Measurements from ENCODE around the gene BRD8. TPM values are rescaled to one million over a fixed set of nuclear protein-coding genes. Genes with fewer than 3 reads are reported as not detected.
"Not testable (repeated sequence)": the region's sequence is repeated elsewhere in the genome, so short reads cannot be mapped to it uniquely, and the experiment has no call there.

The BRD8 gene
- total and polyA plus RNA-seq, 2 experiments from 2014 or later = 39.2 to 50.7 TPM

GRCh38 chr5:138148811-138149210 is 29.6 kb downstream of the BRD8 start:
- H3K27me3 ChIP-seq = no peaks in the 10 kb centered on the region
- no peak for DNase-seq (ENCODE audit: low spot score)
- TF ChIP-seq EZH2 (IDR thresholded peaks at IDR 0.05; ENCODE audit: borderline replicate concordance) (no peak), EZH2phosphoT487 (IDR thresholded peaks at IDR 0.05; ENCODE audit: low read depth, severe bottlenecking, unreplicated experiment) (no peak)
- TF ChIP-seq, protein P1, sequence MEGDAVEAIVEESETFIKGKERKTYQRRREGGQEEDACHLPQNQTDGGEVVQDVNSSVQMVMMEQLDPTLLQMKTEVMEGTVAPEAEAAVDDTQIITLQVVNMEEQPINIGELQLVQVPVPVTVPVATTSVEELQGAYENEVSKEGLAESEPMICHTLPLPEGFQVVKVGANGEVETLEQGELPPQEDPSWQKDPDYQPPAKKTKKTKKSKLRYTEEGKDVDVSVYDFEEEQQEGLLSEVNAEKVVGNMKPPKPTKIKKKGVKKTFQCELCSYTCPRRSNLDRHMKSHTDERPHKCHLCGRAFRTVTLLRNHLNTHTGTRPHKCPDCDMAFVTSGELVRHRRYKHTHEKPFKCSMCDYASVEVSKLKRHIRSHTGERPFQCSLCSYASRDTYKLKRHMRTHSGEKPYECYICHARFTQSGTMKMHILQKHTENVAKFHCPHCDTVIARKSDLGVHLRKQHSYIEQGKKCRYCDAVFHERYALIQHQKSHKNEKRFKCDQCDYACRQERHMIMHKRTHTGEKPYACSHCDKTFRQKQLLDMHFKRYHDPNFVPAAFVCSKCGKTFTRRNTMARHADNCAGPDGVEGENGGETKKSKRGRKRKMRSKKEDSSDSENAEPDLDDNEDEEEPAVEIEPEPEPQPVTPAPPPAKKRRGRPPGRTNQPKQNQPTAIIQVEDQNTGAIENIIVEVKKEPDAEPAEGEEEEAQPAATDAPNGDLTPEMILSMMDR (IDR thresholded peaks at IDR 0.05; ENCODE audit: poor library complexity) = no peak
- no peaks in the 10 kb centered on the region for H3K9me3 ChIP-seq (ENCODE audit: low read depth)
- no peaks in the 10 kb centered on the region for H3K4me1 ChIP-seq (ENCODE audit: insufficient read depth)
- no peak overlapping the region for H3K4me2 ChIP-seq
- WGBS (ENCODE audit: low lambda C conversion rate, missing lambda C conversion rate) = 92% methylated on average over 1 of the region's 1 CpG
- H3K27ac ChIP-seq = no peak overlapping the region
- no peaks in the 10 kb centered on the region for H3K36me3 ChIP-seq (replicated peaks; ENCODE audit: insufficient read depth, low read depth)
- H2AFZ ChIP-seq = no peak overlapping the region
- no peaks in the 10 kb centered on the region for H3K9me2 ChIP-seq (replicated peaks; ENCODE audit: insufficient read depth)
- H4K20me1 ChIP-seq (ENCODE audit: insufficient read depth, poor library complexity, severe bottlenecking) = no peaks in the 10 kb centered on the region
- no peak overlapping the region for H3K4me3 ChIP-seq
- no peaks in the 10 kb centered on the region for H3K79me2 ChIP-seq

DNA sequence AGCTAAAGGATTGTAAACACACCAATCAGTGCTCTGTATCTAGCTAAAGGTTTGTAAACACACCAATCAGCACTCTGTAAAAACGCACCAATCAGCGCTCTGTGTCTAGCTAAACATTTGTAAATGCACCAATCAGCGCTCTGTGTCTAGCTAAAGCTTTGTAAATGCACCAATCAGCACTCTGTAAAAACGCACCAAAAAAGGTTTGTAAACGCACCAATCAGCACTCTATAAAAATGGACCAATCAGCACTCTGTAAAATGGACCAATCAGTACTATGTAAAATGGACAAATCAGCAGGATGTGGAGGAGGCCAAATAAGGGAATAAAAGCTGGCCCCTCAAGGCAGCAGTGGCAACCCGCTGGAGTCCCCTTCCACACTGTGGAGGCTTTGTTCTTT is 34.9 kb downstream of the BRD8 start:
- DNase-seq (ENCODE audit: low spot score); H3K4me2 ChIP-seq; H4K20me1 ChIP-seq (ENCODE audit: insufficient read depth, poor library complexity, severe bottlenecking); H3K9me3 ChIP-seq (ENCODE audit: low read depth); H3K9me2 ChIP-seq (replicated peaks; ENCODE audit: insufficient read depth); H3K27me3 ChIP-seq; H3K4me1 ChIP-seq (ENCODE audit: insufficient read depth); H2AFZ ChIP-seq; H3K4me3 ChIP-seq; H3K36me3 ChIP-seq (replicated peaks; ENCODE audit: insufficient read depth, low read depth); H3K79me2 ChIP-seq; H3K27ac ChIP-seq: not testable (repeated sequence)
- 88% methylated on average over 6 of the region's 6 CpGs for WGBS (ENCODE audit: low lambda C conversion rate, missing lambda C conversion rate)

DNA sequence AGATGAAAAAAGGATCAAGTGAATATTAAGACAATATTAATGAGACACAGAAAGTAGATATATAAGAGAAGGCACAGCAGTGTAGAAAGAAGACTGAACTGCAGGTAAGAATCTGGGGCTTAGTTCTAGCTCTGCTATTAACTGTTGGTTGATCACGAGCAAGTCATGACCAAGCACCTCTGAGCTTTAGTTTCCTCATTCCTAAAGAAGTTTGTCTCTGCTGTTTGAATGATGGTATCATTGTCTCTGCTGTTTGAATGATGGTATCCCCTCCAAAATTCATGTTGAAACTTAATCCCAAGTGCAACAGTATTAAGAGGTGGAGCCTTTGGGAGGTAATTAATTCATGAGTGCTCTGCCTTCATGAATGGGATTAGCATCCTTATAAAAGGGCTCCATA is 36.7 kb downstream of the BRD8 start:
- H3K27me3 ChIP-seq = no peaks in the 10 kb centered on the region
- WGBS (ENCODE audit: low lambda C conversion rate, missing lambda C conversion rate) = 67% methylated on average over 1 of the region's 1 CpG
- TF ChIP-seq EZH2phosphoT487 (IDR thresholded peaks at IDR 0.05; ENCODE audit: low read depth, severe bottlenecking, unreplicated experiment) (no peak), EZH2 (IDR thresholded peaks at IDR 0.05; ENCODE audit: borderline replicate concordance) (no peak)
- TF ChIP-seq, protein P1 (IDR thresholded peaks at IDR 0.05; ENCODE audit: poor library complexity) = no peak
- H3K27ac ChIP-seq = no peak overlapping the region
- no peaks in the 10 kb centered on the region for H3K36me3 ChIP-seq (replicated peaks; ENCODE audit: insufficient read depth, low read depth)
- H3K4me3 ChIP-seq = no peak overlapping the region
- H2AFZ ChIP-seq = no peak overlapping the region
- DNase-seq (ENCODE audit: low spot score) = no peak
- H4K20me1 ChIP-seq (ENCODE audit: insufficient read depth, poor library complexity, severe bottlenecking) = no peaks in the 10 kb centered on the region
- H3K4me2 ChIP-seq = no peak overlapping the region
- H3K9me3 ChIP-seq (ENCODE audit: low read depth) = no peaks in the 10 kb centered on the region
- no peaks in the 10 kb centered on the region for H3K4me1 ChIP-seq (ENCODE audit: insufficient read depth)
- no peaks in the 10 kb centered on the region for H3K79me2 ChIP-seq
- no peaks in the 10 kb centered on the region for H3K9me2 ChIP-seq (replicated peaks; ENCODE audit: insufficient read depth)

GRCh38 chr5:138140268-138140667 is 38.2 kb downstream of the BRD8 start:
- Histone ChIP-seq H3K9me2 (replicated peaks; ENCODE audit: insufficient read depth) (no peaks in the 10 kb centered on the region), H3K4me2 (no peak overlapping the region), H3K79me2 (no peaks in the 10 kb centered on the region), H3K36me3 (replicated peaks; ENCODE audit: insufficient read depth, low read depth) (no peaks in the 10 kb centered on the region), H2AFZ (no peak overlapping the region), H3K27ac (no peak overlapping the region), H3K9me3 (ENCODE audit: low read depth) (no peaks in the 10 kb centered on the region), H3K4me1 (ENCODE audit: insufficient read depth) (no peaks in the 10 kb centered on the region), H4K20me1 (ENCODE audit: insufficient read depth, poor library complexity, severe bottlenecking) (no peaks in the 10 kb centered on the region), H3K27me3 (no peaks in the 10 kb centered on the region), H3K4me3 (no peak overlapping the region)
- TF ChIP-seq, protein P1 (IDR thresholded peaks at IDR 0.05; ENCODE audit: poor library complexity) = no peak
- no peak for TF ChIP-seq EZH2 (IDR thresholded peaks at IDR 0.05; ENCODE audit: borderline replicate concordance)
- no peak for TF ChIP-seq EZH2phosphoT487 (IDR thresholded peaks at IDR 0.05; ENCODE audit: low read depth, severe bottlenecking, unreplicated experiment)
- DNase-seq (ENCODE audit: low spot score) = no peak
- WGBS (ENCODE audit: low lambda C conversion rate, missing lambda C conversion rate) = 68% methylated on average over 4 of the region's 4 CpGs
